Gastroesophageal sphincter (tissue), 4 donors: Measurements from ENCODE around the gene STAC3. TPM values are rescaled to one million over a fixed set of nuclear protein-coding genes. Genes with fewer than 3 reads are reported as not detected.

Experiments used
- ATAC-seq: fragments of 150-250 bp; one replicate; pipeline ENCODE4 v1.9.1; 2016; ENCODE audit warnings: mild to moderate bottlenecking, moderate library complexity
- H3K27ac ChIP-seq, 4 donors: fragments of 200-600 bp; sonication (generic) in 3 of 4; 1 replicate in 3 of 4; 2 replicates in 1 of 4; pipeline ENCODE4 v1.5.1; 2016 to 2019
- H3K27me3 ChIP-seq: fragments of 200-600 bp; sonication (generic); one replicate; pipeline ENCODE4 v1.5.1; 2019
- H3K36me3 ChIP-seq, 2 donors: fragments of 200-600 bp; sonication (generic); one replicate each; pipeline ENCODE4 v1.5.1; 2019; ENCODE audit warnings: control low read depth in 1 of 2
- H3K4me1 ChIP-seq, 3 donors: fragments of 200-600 bp; sonication (generic); 1 replicate in 2 of 3; 2 replicates in 1 of 3; pipeline ENCODE4 v1.5.1; 2016 to 2019; ENCODE audit warnings: control low read depth in 2 of 3
- H3K4me3 ChIP-seq, 2 donors: fragments of 200-600 bp; sonication (generic); one replicate each; pipeline ENCODE4 v1.5.1; 2019; ENCODE audit warnings: mild to moderate bottlenecking in 1 of 2, moderate library complexity in 1 of 2
- H3K9me3 ChIP-seq, 3 donors: fragments of 200-600 bp; sonication (generic); one replicate each; pipeline ENCODE4 v1.5.1; 2017 to 2019; ENCODE audit warnings: control low read depth in 2 of 3
- EP300 ChIP-seq: sonication (generic); formaldehyde crosslinking; IDR thresholded peaks from one replicate; pipeline ENCODE4 v1.6.1; 2017; ENCODE audit warnings: antibody characterized with exemption, mild to moderate bottlenecking
- POLR2A ChIP-seq, 2 donors: fragments of 450-650 bp; IDR thresholded peaks; one replicate each; pipeline ENCODE4 v1.6.1; 2017; ENCODE audit warnings: antibody characterized with exemption in 2 of 2, mild to moderate bottlenecking in 2 of 2, moderate library complexity in 1 of 2
- POLR2AphosphoS5 ChIP-seq: sonication (generic); formaldehyde crosslinking; IDR thresholded peaks from one replicate; pipeline ENCODE4 v1.6.1; 2017; ENCODE audit warnings: antibody characterized with exemption
- WGBS, 2 donors: methylation state at CpG; one replicate each; pipeline ENCODE4 v1.1.5; 2018; ENCODE audit warnings: low coverage in 1 of 2; 5-methylcytosine and 5-hydroxymethylcytosine counted together
- total RNA-seq, 4 donors: library from RNA; depleted of rRNA; stranded (reverse); fragments of >200 nt; gene quantifications; one replicate each; pipeline ENCODE4 v1.1.0, GENCODE V29; 2016
- TF ChIP-seq, protein P1 (sequence below), 4 experiments: fragments of 200-600 bp in 2 of 4; fragments of 450-650 bp in 2 of 4; sonication (generic) in 1 of 4; IDR thresholded peaks; one replicate each; pipeline ENCODE4 v1.5.1; 2017 to 2019; ENCODE audit warnings: antibody characterized with exemption in 4 of 4, mild to moderate bottlenecking in 2 of 4, moderate library complexity in 2 of 4

STAC3 gene
- total RNA-seq, 4 donors from 2014 or later: 0.32 to 0.94 (median 0.35) TPM; not detected in 1

DNA sequence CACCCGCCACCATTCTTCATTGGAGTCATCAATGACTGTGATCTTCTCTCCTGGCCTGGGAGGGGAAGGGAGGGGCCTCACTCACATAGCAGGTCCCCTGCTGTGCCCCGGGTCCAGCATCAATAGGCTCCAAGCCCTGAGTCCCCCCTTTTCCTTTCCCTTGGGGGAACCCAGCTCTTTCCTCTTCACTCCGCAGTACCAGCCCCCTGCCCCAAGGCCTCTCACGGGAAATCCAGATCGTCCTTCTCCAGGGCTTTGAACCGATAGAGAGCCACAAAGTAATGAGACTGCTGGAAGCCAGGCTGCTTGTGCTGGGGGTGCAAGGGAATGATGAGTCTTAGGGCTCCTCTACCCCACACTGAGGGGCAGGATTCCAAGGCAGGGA is 6.7 kb downstream of the STAC3 start:
- TF ChIP-seq, protein P1, sequence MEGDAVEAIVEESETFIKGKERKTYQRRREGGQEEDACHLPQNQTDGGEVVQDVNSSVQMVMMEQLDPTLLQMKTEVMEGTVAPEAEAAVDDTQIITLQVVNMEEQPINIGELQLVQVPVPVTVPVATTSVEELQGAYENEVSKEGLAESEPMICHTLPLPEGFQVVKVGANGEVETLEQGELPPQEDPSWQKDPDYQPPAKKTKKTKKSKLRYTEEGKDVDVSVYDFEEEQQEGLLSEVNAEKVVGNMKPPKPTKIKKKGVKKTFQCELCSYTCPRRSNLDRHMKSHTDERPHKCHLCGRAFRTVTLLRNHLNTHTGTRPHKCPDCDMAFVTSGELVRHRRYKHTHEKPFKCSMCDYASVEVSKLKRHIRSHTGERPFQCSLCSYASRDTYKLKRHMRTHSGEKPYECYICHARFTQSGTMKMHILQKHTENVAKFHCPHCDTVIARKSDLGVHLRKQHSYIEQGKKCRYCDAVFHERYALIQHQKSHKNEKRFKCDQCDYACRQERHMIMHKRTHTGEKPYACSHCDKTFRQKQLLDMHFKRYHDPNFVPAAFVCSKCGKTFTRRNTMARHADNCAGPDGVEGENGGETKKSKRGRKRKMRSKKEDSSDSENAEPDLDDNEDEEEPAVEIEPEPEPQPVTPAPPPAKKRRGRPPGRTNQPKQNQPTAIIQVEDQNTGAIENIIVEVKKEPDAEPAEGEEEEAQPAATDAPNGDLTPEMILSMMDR (IDR thresholded peaks at IDR 0.05): no peak
- no peak for TF ChIP-seq POLR2AphosphoS5
- TF ChIP-seq POLR2A (IDR thresholded peaks at IDR 0.05): no peak
- TF ChIP-seq EP300: no peak
- no peak overlapping the region for H3K27ac ChIP-seq
- H3K4me1 ChIP-seq: peaks cover 2 to 49% (median 40%) of the 10 kb centered on the region in 3 donors
- H3K27me3 ChIP-seq: peaks cover 90% of the 10 kb centered on the region
- 43 to 56% methylated on average over 2 of the region's 6 CpGs for WGBS, 2 donors
- ATAC-seq: no peak
- H3K9me3 ChIP-seq: no peaks in the 10 kb centered on the region
- H3K36me3 ChIP-seq: no peaks in the 10 kb centered on the region
- no peak overlapping the region for H3K4me3 ChIP-seq

DNA sequence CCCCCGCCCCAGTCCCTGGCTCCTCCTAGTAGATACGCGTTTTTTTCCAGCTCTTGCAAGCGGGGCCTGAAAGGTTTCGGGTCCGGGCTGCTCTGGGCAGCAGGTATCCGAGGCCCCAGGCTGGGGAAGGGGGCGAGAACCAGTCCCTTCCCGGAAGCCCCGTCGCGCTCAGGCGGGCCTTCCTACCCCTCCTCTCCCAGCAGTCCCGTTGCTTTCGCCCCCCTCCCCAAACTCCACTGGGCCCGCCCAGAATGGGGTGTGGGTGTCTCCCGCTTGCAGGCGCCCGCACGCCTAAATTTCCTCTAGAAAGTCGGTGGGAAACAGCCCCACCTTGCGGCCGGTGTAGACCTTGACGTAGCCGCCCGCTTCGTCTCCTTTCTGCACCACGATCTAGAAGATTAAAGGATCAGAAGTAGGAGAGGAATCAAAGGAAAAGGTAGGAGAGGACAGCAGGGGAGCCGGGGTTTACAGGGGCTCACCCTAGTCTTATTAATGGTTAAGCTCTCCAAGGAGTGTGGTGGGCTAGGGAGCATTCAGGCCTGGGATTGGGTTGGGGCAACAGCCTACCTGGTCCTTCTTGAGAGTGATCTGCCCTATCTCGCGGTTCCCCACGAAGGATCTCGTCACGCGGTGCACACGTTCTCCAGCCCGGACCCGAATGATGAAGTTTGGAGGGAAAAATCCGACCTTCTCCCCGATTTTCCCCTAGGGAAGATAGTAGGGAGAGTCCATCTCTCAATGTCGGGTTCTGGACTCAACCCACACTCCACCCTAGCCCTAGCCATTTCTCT is 7.3 kb downstream of the STAC3 start:
- 3 to 14% methylated on average over 6 to 18 of the region's 41 CpGs for WGBS, 2 donors
- Histone ChIP-seq H3K27me3 (peaks cover 88% of the 10 kb centered on the region), H3K27ac (no peak overlapping the region), H3K9me3 (no peaks in the 10 kb centered on the region), H3K36me3 (no peaks in the 10 kb centered on the region), H3K4me3 (peak overlapping the region in 1 of 2 donors; percentile 38), H3K4me1 (peaks cover 2 to 55% (median 43%) of the 10 kb centered on the region in 3 donors)
- peak; percentile 25 for ATAC-seq
- TF ChIP-seq, protein P1 (IDR thresholded peaks at IDR 0.05): peak; percentile 72 to 83 (median 73)
- TF ChIP-seq POLR2AphosphoS5: no peak

DNA sequence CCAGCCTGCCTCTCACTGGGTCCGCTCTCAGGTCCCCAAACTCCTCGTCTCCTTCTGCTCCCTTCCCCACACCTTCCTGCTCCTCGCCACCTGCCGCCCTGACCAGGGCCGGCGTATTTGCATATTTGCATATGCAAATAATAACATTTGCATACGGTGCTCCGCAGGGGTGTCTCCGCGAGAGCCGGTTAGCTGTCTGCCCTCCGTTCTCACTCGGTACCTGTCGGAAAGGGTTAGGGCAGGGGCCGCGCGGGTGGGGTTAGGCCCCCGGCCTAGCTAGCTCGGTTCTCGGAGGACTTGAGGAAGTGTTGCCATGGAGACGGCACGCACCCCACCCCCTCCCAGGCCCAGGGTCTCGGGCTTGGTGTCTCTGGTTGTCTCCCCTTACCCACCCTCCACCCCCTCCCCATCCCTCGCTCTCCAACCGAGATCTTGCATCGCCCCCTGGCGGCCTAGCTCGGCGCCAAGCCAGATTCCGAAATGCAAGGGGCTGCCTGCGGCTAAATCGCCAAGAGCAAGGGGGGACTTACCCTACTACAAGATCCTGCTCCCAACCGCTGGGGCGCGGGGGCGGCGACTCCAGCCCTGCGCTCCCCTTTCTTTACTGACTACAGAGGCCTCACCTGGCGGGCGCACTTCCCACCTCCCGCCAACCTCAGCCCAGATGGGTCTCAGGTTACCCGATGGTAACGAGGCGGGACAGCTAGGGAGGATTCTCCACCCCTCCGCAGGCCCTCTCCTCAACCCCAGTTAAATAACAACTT is 8.1 kb downstream of the STAC3 start:
- Histone ChIP-seq H3K27ac (no peak overlapping the region), H3K27me3 (peaks cover 91% of the 10 kb centered on the region), H3K9me3 (no peaks in the 10 kb centered on the region), H3K4me3 (peak overlapping the region in 1 of 2 donors; percentile 38), H3K4me1 (peaks cover 2 to 63% (median 51%) of the 10 kb centered on the region in 3 donors), H3K36me3 (no peaks in the 10 kb centered on the region)
- ATAC-seq: no peak
- TF ChIP-seq POLR2A (IDR thresholded peaks at IDR 0.05) (no peak), POLR2AphosphoS5 (no peak), EP300 (no peak)
- TF ChIP-seq, protein P1 (IDR thresholded peaks at IDR 0.05): peak; percentile 33 to 69 (median 44)
- WGBS, 2 donors: 2 to 3% methylated on average over 10 to 18 of the region's 45 CpGs

DNA sequence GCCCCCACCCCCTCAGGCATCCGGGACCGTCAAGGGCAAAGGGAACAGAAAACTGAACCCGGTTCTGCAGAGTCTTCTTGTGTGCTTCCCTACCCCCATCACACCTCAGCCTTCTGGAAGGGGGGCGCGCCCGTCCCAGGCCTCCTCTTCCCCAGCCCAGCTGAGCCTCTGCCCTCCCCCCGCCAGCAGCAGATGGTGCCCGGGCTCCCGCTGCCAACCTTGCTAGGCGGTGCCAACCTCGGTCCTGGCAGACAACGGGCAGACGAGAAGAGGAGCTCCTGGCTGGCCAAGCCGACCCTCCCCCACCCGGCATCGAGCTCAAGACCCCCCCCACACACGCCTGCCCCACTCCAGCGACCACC is 8.7 kb downstream of the STAC3 start:
- H3K36me3 ChIP-seq: no peaks in the 10 kb centered on the region
- 0% methylated on average over 3 of the region's 18 CpGs; no CpG with 5 or more reads in 1 of the 2 donors for WGBS, 2 donors
- H3K27ac ChIP-seq: no peak overlapping the region
- peaks cover 92% of the 10 kb centered on the region for H3K27me3 ChIP-seq
- peak overlapping the region in 1 of 2 donors; percentile 38 for H3K4me3 ChIP-seq
- ATAC-seq: no peak
- TF ChIP-seq EP300 (no peak), POLR2A (IDR thresholded peaks at IDR 0.05) (no peak), POLR2AphosphoS5 (no peak)
- TF ChIP-seq, protein P1 (IDR thresholded peaks at IDR 0.05): no peak
- H3K4me1 ChIP-seq: peaks cover 2 to 69% (median 57%) of the 10 kb centered on the region in 3 donors
- H3K9me3 ChIP-seq: no peaks in the 10 kb centered on the region
